HG02885 (cell line): Measurements from ENCODE around the gene PLA2G2A.

Experiments used
- ATAC-seq: cut with Tn5 transposase; IDR thresholded peaks from one replicate; pipeline ENCODE4 v1.9.1; 2021; ENCODE audit warnings: mild to moderate bottlenecking; ENCODE audit not compliant: unreplicated experiment, poor library complexity

The PLA2G2A gene

GRCh38 chr1:19974822-19975416 lies 4.5 kb downstream of the PLA2G2A start:
- no peak for ATAC-seq

- ATAC-seq, result no peak
Observed at GRCh38 chr1:19973616-19974015, 5.8 kb downstream of the PLA2G2A start.

GRCh38 chr1:19971664-19972063 lies 7.8 kb downstream of the PLA2G2A start:
- no peak for ATAC-seq

- no peak for ATAC-seq
Observed at GRCh38 chr1:19969898-19970660, 9.3 kb downstream of the PLA2G2A start.

- no peak for ATAC-seq
Observed at GRCh38 chr1:19967808-19968207, 11.6 kb downstream of the PLA2G2A start.

GRCh38 chr1:19964542-19964941 lies 14.9 kb downstream of the PLA2G2A start:
- no peak for ATAC-seq

- ATAC-seq, result no peak
Observed at GRCh38 chr1:19963636-19964035, 15.8 kb downstream of the PLA2G2A start.

GRCh38 chr1:19960591-19960990 lies 18.8 kb downstream of the PLA2G2A start:
- no peak for ATAC-seq

- ATAC-seq, result no peak
Observed at GRCh38 chr1:19957779-19958178, 21.6 kb downstream of the PLA2G2A start.

- ATAC-seq, result no peak
Observed at GRCh38 chr1:19955534-19956170, 23.8 kb downstream of the PLA2G2A start.

GRCh38 chr1:19954059-19954458 lies 25.4 kb downstream of the PLA2G2A start:
- no peak for ATAC-seq

GRCh38 chr1:19949016-19949415 lies 30.4 kb downstream of the PLA2G2A start:
- ATAC-seq, result no peak

GRCh38 chr1:19946971-19947370 lies 32.4 kb downstream of the PLA2G2A start:
- ATAC-seq, result no peak

GRCh38 chr1:19946331-19946751 lies 33.1 kb downstream of the PLA2G2A start:
- no peak for ATAC-seq

- no peak for ATAC-seq
Observed at GRCh38 chr1:19945914-19946313, 33.5 kb downstream of the PLA2G2A start.

- ATAC-seq, result no peak
Observed at GRCh38 chr1:19942657-19943056, 36.8 kb downstream of the PLA2G2A start.

GRCh38 chr1:19942088-19942487 lies 37.3 kb downstream of the PLA2G2A start:
- ATAC-seq, result no peak

GRCh38 chr1:19941206-19941568 lies 38.2 kb downstream of the PLA2G2A start:
- no peak for ATAC-seq

GRCh38 chr1:19940486-19941205 lies 38.8 kb downstream of the PLA2G2A start:
- ATAC-seq, result no peak

- no peak for ATAC-seq
Observed at GRCh38 chr1:19938472-19938871, 40.9 kb downstream of the PLA2G2A start.
